ENCODE measurements around the gene ARHGAP25.

DNA sequence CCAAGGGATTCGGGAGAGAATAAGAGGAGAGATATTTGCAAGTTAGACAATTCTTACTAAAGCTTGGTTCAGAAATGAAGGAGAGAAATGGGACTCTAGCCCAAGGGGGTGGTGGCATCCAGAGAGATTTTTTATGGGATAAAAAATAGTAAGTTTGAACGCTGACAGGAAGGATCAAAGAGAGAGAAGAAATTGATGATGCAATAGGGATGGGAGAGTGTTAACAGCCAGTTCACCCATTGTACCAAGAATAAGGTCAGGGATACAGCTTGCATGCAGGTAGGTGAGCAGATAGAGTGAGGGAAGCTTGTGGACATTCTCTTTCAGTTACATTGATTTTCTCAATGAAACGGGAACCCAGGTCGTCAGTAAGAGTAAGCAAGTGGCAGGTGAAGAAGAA lies 1.2 kb upstream of the ARHGAP25 start:
- no peak for TF ChIP-seq POLR2A (IDR thresholded peaks at IDR 0.05)
- TF ChIP-seq, protein P1, sequence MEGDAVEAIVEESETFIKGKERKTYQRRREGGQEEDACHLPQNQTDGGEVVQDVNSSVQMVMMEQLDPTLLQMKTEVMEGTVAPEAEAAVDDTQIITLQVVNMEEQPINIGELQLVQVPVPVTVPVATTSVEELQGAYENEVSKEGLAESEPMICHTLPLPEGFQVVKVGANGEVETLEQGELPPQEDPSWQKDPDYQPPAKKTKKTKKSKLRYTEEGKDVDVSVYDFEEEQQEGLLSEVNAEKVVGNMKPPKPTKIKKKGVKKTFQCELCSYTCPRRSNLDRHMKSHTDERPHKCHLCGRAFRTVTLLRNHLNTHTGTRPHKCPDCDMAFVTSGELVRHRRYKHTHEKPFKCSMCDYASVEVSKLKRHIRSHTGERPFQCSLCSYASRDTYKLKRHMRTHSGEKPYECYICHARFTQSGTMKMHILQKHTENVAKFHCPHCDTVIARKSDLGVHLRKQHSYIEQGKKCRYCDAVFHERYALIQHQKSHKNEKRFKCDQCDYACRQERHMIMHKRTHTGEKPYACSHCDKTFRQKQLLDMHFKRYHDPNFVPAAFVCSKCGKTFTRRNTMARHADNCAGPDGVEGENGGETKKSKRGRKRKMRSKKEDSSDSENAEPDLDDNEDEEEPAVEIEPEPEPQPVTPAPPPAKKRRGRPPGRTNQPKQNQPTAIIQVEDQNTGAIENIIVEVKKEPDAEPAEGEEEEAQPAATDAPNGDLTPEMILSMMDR (IDR thresholded peaks at IDR 0.05), result no peak
